ENCODE results near the gene GRID2IP.

GRID2IP gene

DNA sequence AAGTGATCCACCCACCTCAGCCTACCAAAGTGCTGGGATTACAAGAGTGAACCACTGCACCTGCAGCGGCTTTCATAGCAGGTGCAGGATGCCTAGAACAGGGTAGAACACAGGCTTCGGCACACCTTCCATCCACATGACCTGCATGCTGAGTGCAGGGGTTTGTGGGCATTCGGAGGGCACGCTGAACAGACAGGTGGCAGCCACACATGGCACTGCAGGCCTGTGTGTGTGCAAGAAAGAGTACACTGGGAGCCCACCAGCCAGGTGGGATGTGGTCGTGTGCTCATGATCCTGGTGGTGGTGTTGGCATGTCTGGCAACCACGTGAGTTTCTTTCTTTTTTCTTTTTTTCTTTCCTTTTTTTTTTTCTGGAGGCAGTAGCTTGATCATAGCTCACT is 38.4 kb downstream of the GRID2IP start:
- no peaks in the 10 kb centered on the region for H3K79me2 ChIP-seq (ENCODE audit: insufficient read depth, low read depth)
- H3K4me2 ChIP-seq: no peak overlapping the region
- H4K20me1 ChIP-seq (ENCODE audit: insufficient read depth): no peaks in the 10 kb centered on the region
- no peak overlapping the region for H3K27ac ChIP-seq
- no peak overlapping the region for H2AFZ ChIP-seq (ENCODE audit: low read depth)
- H3K9ac ChIP-seq: no peak overlapping the region
- no peak overlapping the region for H3K4me3 ChIP-seq (IDR thresholded peaks at IDR 0.05; ENCODE audit: insufficient read depth, low read depth, low read length)
- no peaks in the 10 kb centered on the region for H3K27me3 ChIP-seq (ENCODE audit: insufficient read depth, low read depth)
- no peaks in the 10 kb centered on the region for H3K4me1 ChIP-seq (ENCODE audit: low read depth, poor library complexity, severe bottlenecking)
- no peaks in the 10 kb centered on the region for H3K36me3 ChIP-seq (ENCODE audit: insufficient read depth)
- TF ChIP-seq CTCF (conservative IDR thresholded peaks at IDR 0.05; ENCODE audit: low read depth, low read length): no peak

GRCh38 chr7:6510476-6511133 is 40.7 kb downstream of the GRID2IP start:
- H3K4me3 ChIP-seq (IDR thresholded peaks at IDR 0.05; ENCODE audit: insufficient read depth, low read depth, low read length): no peak overlapping the region
- no peaks in the 10 kb centered on the region for H4K20me1 ChIP-seq (ENCODE audit: insufficient read depth)
- H3K9ac ChIP-seq: no peak overlapping the region
- H2AFZ ChIP-seq (ENCODE audit: low read depth): no peak overlapping the region
- H3K36me3 ChIP-seq (ENCODE audit: insufficient read depth): no peaks in the 10 kb centered on the region
- no peaks in the 10 kb centered on the region; the same call in 1 of the 2 replicates for H3K27me3 ChIP-seq (ENCODE audit: insufficient read depth, low read depth)
- H3K4me1 ChIP-seq (ENCODE audit: low read depth, poor library complexity, severe bottlenecking): no peaks in the 10 kb centered on the region
- no peak for TF ChIP-seq CTCF (conservative IDR thresholded peaks at IDR 0.05; ENCODE audit: low read depth, low read length)
- no peak overlapping the region for H3K27ac ChIP-seq
- H3K4me2 ChIP-seq: no peak overlapping the region
- no peaks in the 10 kb centered on the region for H3K79me2 ChIP-seq (ENCODE audit: insufficient read depth, low read depth)

DNA sequence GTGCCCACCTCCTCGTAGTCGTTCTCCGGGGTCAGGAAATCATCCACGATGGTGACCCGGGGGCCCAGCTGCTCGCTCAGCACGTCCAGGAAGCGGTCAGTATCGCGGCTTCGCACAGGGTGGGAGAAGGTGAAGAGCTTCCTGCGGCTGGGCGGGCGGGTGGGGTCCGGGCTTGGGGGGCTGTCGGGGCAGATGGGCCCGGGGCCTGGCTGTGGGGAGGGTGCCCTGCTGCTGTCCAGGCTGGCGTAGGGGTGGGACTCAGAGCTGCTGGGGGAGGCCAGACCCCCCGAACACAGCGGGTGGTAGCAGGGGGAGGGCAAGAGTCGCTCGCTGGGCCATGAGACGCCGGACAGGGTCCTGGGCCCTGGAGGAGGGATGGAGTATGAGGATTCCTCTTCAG is 42.3 kb downstream of the GRID2IP start:
- Histone ChIP-seq H3K36me3 (ENCODE audit: insufficient read depth) (no peaks in the 10 kb centered on the region), H2AFZ (ENCODE audit: low read depth) (no peak overlapping the region), H3K9ac (no peak overlapping the region), H4K20me1 (ENCODE audit: insufficient read depth) (no peaks in the 10 kb centered on the region), H3K4me1 (ENCODE audit: low read depth, poor library complexity, severe bottlenecking) (no peaks in the 10 kb centered on the region), H3K79me2 (ENCODE audit: insufficient read depth, low read depth) (no peaks in the 10 kb centered on the region), H3K4me3 (IDR thresholded peaks at IDR 0.05; ENCODE audit: insufficient read depth, low read depth, low read length) (no peak overlapping the region), H3K27me3 (ENCODE audit: insufficient read depth, low read depth) (no peaks in the 10 kb centered on the region; the same call in 1 of the 2 replicates), H3K4me2 (no peak overlapping the region), H3K27ac (no peak overlapping the region)
- TF ChIP-seq CTCF (conservative IDR thresholded peaks at IDR 0.05; ENCODE audit: low read depth, low read length): no peak

DNA sequence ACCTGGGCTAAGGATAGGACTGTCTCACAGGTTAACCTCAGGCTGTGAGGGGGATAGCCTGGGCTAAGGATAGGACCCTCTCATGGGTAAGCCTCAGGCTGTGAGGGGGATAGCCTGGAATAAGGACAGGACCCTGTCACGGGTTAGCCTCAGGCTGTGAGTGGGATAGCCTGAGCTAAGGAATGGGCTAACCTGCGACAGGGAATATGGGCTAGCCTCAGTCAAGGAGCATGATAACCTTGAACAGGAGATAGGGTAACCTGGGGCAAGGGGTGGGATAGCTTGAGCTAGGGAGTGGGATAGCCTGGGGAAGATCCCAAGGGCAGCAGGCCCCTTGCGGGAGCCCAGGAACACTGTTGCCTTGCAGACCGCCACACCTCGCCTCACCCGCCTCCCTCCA is 42.7 kb downstream of the GRID2IP start:
- no peaks in the 10 kb centered on the region; the same call in 1 of the 2 replicates for H3K27me3 ChIP-seq (ENCODE audit: insufficient read depth, low read depth)
- H3K4me1 ChIP-seq (ENCODE audit: low read depth, poor library complexity, severe bottlenecking): no peaks in the 10 kb centered on the region
- TF ChIP-seq CTCF (conservative IDR thresholded peaks at IDR 0.05; ENCODE audit: low read depth, low read length): no peak
- H3K4me3 ChIP-seq (IDR thresholded peaks at IDR 0.05; ENCODE audit: insufficient read depth, low read depth, low read length): no peak overlapping the region
- H3K27ac ChIP-seq: no peak overlapping the region
- no peaks in the 10 kb centered on the region for H3K36me3 ChIP-seq (ENCODE audit: insufficient read depth)
- no peaks in the 10 kb centered on the region for H4K20me1 ChIP-seq (ENCODE audit: insufficient read depth)
- H3K4me2 ChIP-seq: no peak overlapping the region
- H2AFZ ChIP-seq (ENCODE audit: low read depth): no peak overlapping the region
- H3K9ac ChIP-seq: no peak overlapping the region
- H3K79me2 ChIP-seq (ENCODE audit: insufficient read depth, low read depth): no peaks in the 10 kb centered on the region

Measured in KMS-11 (cell line).